HepG2 (cell line): ENCODE measurements around the gene ETV5. TPM values are rescaled to one million over a fixed set of nuclear protein-coding genes. Genes with fewer than 3 reads are reported as not detected.

Experiments
- ATAC-seq: fragments of 200-7000 bp; cut with Tn5 transposase; 3 replicates; pipeline ENCODE4 v1.9.1; 2020; ENCODE audit warnings: mild to moderate bottlenecking, moderate library complexity
- BruUV-seq: library from RNA; stranded (reverse); fragments of 400-500 nt; replicated peaks from 2 replicates; lab custom pipeline; 2021; lab: Mats Ljungman, UMichigan
- CTCF ChIA-PET: fragments of 300-600 bp; formaldehyde crosslinking; extraction: SDS; loops from one replicate; lab custom pipeline; 2021; ENCODE audit warnings: low total read pairs, inconsistent platforms, low intra/inter-chr PET ratio; lab: Yijun Ruan, JAX
- POLR2A ChIA-PET: fragments of 350-600 bp; sonication (Branson Sonifier 250); formaldehyde crosslinking; loops from one replicate; lab custom pipeline; 2020; ENCODE audit warnings: antibody characterized with exemption, inconsistent platforms; lab: Yijun Ruan, JAX
- DNase-seq: peaks from one replicate; pipeline ENCODE4 v3.0.0-alpha.2; 2015; ENCODE audit warnings: low spot score
- FAIRE-seq: peaks from 3 replicates; lab custom pipeline; 2011; peaks lifted over from hg19 to GRCh38; lab: Jason Lieb, UNC
- H2AFZ ChIP-seq: one replicate; pipeline ENCODE4 v1.6.1; 2011; ENCODE audit warnings: low read length, inconsistent platforms
- H3K27ac ChIP-seq: fragments of 300-600 bp; 3 replicates; pipeline ENCODE4 v1.8.0; 2011; ENCODE audit warnings: mixed run types, mild to moderate bottlenecking, mixed read lengths, low read length, inconsistent platforms; ENCODE audit not compliant: insufficient read depth; ENCODE audit errors: extremely low read length
- H3K27me3 ChIP-seq, 2 experiments: fragments of 200-600 bp in 1 of 2; 2 replicates in 1 of 2; 3 replicates in 1 of 2; pipeline versions ENCODE4 v1.6.0 to v1.8.0; 2011; ENCODE audit warnings: low read length in 2 of 2, mild to moderate bottlenecking in 2 of 2, moderate library complexity in 2 of 2, inconsistent platforms in 1 of 2; ENCODE audit not compliant: insufficient read depth in 2 of 2, control insufficient read depth in 1 of 2
- H3K36me3 ChIP-seq, 2 experiments: fragments of 200-600 bp in 1 of 2; replicated peaks in 1 of 2; 2 replicates in 1 of 2; 3 replicates in 1 of 2; pipeline versions ENCODE4 v1.5.1 to v1.8.0; 2011; ENCODE audit warnings: low read length in 2 of 2, inconsistent platforms in 1 of 2; ENCODE audit not compliant: insufficient read depth in 2 of 2, control insufficient read depth in 1 of 2
- H3K4me1 ChIP-seq: 2 replicates; pipeline ENCODE4 v1.5.1; 2012; ENCODE audit warnings: low read length, inconsistent platforms; ENCODE audit not compliant: insufficient read depth
- H3K4me2 ChIP-seq: 2 replicates; pipeline ENCODE4 v1.6.0; 2011; ENCODE audit warnings: low read depth, low read length, inconsistent platforms
- H3K4me3 ChIP-seq, 3 experiments: fragments of 200-600 bp in 1 of 3; sonication (generic), shearing (Covaris generic) in 1 of 3; replicated peaks in 1 of 3; 2 replicates each; pipeline ENCODE4 v1.5.1; 2011 to 2016; ENCODE audit warnings: low read length in 3 of 3, inconsistent platforms in 2 of 3, low read depth in 2 of 3, mild to moderate bottlenecking in 2 of 3, control low read depth in 1 of 3, mixed read lengths in 1 of 3; ENCODE audit not compliant: insufficient read depth in 1 of 3
- H3K79me2 ChIP-seq: one replicate; pipeline ENCODE4 v1.6.1; 2011; ENCODE audit warnings: low read length, inconsistent platforms; ENCODE audit not compliant: insufficient read depth
- H3K9ac ChIP-seq: 2 replicates; pipeline ENCODE4 v1.6.0; 2011; ENCODE audit warnings: mild to moderate bottlenecking, low read depth, low read length, inconsistent platforms; ENCODE audit not compliant: insufficient read depth
- H3K9me3 ChIP-seq: 2 replicates; pipeline ENCODE4 v1.5.1; 2012; ENCODE audit warnings: mild to moderate bottlenecking, low read length
- H4K20me1 ChIP-seq: 2 replicates; pipeline ENCODE4 v1.6.0; 2011; ENCODE audit warnings: inconsistent platforms, mild to moderate bottlenecking, low read length, moderate library complexity; ENCODE audit not compliant: insufficient read depth
- HOXA7 ChIP-seq: sonication (generic); formaldehyde crosslinking; IDR thresholded peaks from 2 replicates; pipeline ENCODE4 v1.8.1; 2022; ENCODE audit warnings: mild to moderate bottlenecking, missing genetic modification reagents, moderate library complexity
- IRF1 ChIP-seq: sonication (generic); formaldehyde crosslinking; IDR thresholded peaks from 2 replicates; pipeline ENCODE4 v1.4.0; 2020; ENCODE audit warnings: low read depth, mild to moderate bottlenecking, missing genetic modification reagents
- KAT8 ChIP-seq: IDR thresholded peaks from 2 replicates; pipeline ENCODE4 v1.6.1; 2016; ENCODE audit warnings: missing genetic modification reagents, missing compliant biosample characterization
- MED1 ChIP-seq: sonication (generic); formaldehyde crosslinking; IDR thresholded peaks from 2 replicates; pipeline ENCODE4 v1.4.0; 2020; ENCODE audit warnings: missing genetic modification reagents
- NRL ChIP-seq: sonication (generic); formaldehyde crosslinking; IDR thresholded peaks from 2 replicates; pipeline ENCODE4 v1.5.0; 2020; ENCODE audit warnings: missing genetic modification reagents, mild to moderate bottlenecking, moderate library complexity, borderline replicate concordance
- SPEN ChIP-seq: sonication (generic); formaldehyde crosslinking; IDR thresholded peaks from 2 replicates; pipeline ENCODE4 v1.5.1; 2020; ENCODE audit warnings: low read depth, mild to moderate bottlenecking, missing genetic modification reagents
- THAP11 ChIP-seq: IDR thresholded peaks from 2 replicates; pipeline ENCODE4 v1.6.1; 2016; ENCODE audit warnings: missing biosample characterization, missing genetic modification reagents
- ZNF124 ChIP-seq: sonication (generic); formaldehyde crosslinking; IDR thresholded peaks from 2 replicates; pipeline ENCODE4 v1.4.0; 2020; ENCODE audit warnings: missing genetic modification reagents
- ZNF639 ChIP-seq: conservative IDR thresholded peaks from 2 replicates; pipeline ENCODE4 v1.6.1; 2018; ENCODE audit warnings: missing genetic modification reagents
- ZNF672 ChIP-seq: sonication (generic); formaldehyde crosslinking; IDR thresholded peaks from 2 replicates; pipeline ENCODE4 v1.8.1; 2022; ENCODE audit warnings: missing genetic modification reagents
- WGBS: methylation state at CpG from one replicate; pipeline ENCODE4 v1.1.6; 2017; ENCODE audit warnings: low lambda C conversion rate; 5-methylcytosine and 5-hydroxymethylcytosine counted together
- in situ Hi-C: cut with HindIII; loops from 2 replicates; pipeline ENCODE4 v1.10.0; 2017; ENCODE audit warnings: low pct_unique_long_range_greater_than_20kb; ENCODE audit not compliant: extremely low pct_ligation_motif_present
- intact Hi-C: fragments of 100-400 bp; cut with micrococcal nuclease; formaldehyde crosslinking; loops from one replicate; pipeline ENCODE4 v1.10.0; 2022; ENCODE audit not compliant: unreplicated experiment
- polyA plus RNA-seq, 8 experiments: library from polyadenylated mRNA; depleted of rRNA in 3 of 8; stranded (reverse) in 7 of 8; unstranded in 1 of 8; fragments of >200 nt; fragmentation: Illumina TruSeq in 4 of 8; extraction: Trizol in 4 of 8; gene quantifications; 2 replicates each; pipeline versions ENCODE4 v1.2.1 to v1.2.3, GENCODE V29; 2011 to 2016; ENCODE audit warnings: low read depth in 4 of 8, missing spikeins in 1 of 8, mixed read lengths in 1 of 8; ENCODE audit not compliant: insufficient read depth in 1 of 8
- total RNA-seq, 5 experiments: library from RNA; depleted of rRNA; stranded (reverse); fragments of >200 nt; fragmentation: Illumina TruSeq; extraction: Trizol; gene quantifications; 2 replicates each; pipeline ENCODE4 v1.2.3, GENCODE V29; 2016; ENCODE audit warnings: low read depth in 1 of 5
- TF ChIP-seq, protein P1 (sequence below): sonication (generic); formaldehyde crosslinking; IDR thresholded peaks from 2 replicates; pipeline ENCODE4 v1.4.0; 2020; ENCODE audit warnings: missing genetic modification reagents, borderline replicate concordance

Gene ETV5
- total and polyA plus RNA-seq, 2 of the 13 experiments (the other 11 are each of a cell fraction or from before 2014, with no cell fraction given): 52.9 to 57.2 TPM

GRCh38 chr3:186150041-186150830 lies 41.3 kb upstream of the ETV5 start (continued):
- no peak for TF ChIP-seq ZNF672
- TF ChIP-seq IRF1 (CRISPR knock-in tag): no peak
- TF ChIP-seq KAT8: no peak
- no peak for TF ChIP-seq NRL (CRISPR knock-in tag)
- TF ChIP-seq, all 625 proteins: peak for 0

- no peak overlapping the region for H3K4me2 ChIP-seq
- in situ Hi-C loops: no loop called here
- ATAC-seq: no peak
- H3K4me1 ChIP-seq: no peaks in the 10 kb centered on the region
- CTCF ChIA-PET: no interaction called here
- H3K4me3 ChIP-seq: no peak overlapping the region
- no peaks in the 10 kb centered on the region for H3K27me3 ChIP-seq
- POLR2A ChIA-PET: no interaction called here
- no peak overlapping the region for H2AFZ ChIP-seq
- intact Hi-C loops: no loop called here
- no peak for FAIRE-seq
- H3K27ac ChIP-seq: no peak overlapping the region
- TF ChIP-seq THAP11 (CRISPR knock-in tag) (no peak), SPEN (CRISPR knock-in tag) (no peak), ZNF639 (CRISPR knock-in tag) (no peak), HOXA7 (no peak), ZNF124 (no peak), MED1 (no peak)
- TF ChIP-seq, protein P1, sequence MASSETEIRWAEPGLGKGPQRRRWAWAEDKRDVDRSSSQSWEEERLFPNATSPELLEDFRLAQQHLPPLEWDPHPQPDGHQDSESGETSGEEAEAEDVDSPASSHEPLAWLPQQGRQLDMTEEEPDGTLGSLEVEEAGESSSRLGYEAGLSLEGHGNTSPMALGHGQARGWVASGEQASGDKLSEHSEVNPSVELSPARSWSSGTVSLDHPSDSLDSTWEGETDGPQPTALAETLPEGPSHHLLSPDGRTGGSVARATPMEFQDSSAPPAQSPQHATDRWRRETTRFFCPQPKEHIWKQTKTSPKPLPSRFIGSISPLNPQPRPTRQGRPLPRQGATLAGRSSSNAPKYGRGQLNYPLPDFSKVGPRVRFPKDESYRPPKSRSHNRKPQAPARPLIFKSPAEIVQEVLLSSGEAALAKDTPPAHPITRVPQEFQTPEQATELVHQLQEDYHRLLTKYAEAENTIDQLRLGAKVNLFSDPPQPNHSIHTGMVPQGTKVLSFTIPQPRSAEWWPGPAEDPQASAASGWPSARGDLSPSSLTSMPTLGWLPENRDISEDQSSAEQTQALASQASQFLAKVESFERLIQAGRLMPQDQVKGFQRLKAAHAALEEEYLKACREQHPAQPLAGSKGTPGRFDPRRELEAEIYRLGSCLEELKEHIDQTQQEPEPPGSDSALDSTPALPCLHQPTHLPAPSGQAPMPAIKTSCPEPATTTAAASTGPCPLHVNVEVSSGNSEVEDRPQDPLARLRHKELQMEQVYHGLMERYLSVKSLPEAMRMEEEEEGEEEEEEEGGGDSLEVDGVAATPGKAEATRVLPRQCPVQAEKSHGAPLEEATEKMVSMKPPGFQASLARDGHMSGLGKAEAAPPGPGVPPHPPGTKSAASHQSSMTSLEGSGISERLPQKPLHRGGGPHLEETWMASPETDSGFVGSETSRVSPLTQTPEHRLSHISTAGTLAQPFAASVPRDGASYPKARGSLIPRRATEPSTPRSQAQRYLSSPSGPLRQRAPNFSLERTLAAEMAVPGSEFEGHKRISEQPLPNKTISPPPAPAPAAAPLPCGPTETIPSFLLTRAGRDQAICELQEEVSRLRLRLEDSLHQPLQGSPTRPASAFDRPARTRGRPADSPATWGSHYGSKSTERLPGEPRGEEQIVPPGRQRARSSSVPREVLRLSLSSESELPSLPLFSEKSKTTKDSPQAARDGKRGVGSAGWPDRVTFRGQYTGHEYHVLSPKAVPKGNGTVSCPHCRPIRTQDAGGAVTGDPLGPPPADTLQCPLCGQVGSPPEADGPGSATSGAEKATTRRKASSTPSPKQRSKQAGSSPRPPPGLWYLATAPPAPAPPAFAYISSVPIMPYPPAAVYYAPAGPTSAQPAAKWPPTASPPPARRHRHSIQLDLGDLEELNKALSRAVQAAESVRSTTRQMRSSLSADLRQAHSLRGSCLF (CRISPR knock-in tag): no peak
- TF ChIP-seq, all 625 proteins: peak for 0
- no peak overlapping the region for H3K9ac ChIP-seq
- BruUV-seq: no TSS peak
- no peak for DNase-seq
- H3K36me3 ChIP-seq: peaks cover 1 to 3% of the 10 kb centered on the region in 2 experiments; a peak in 2 of 5 replicates
- no peaks in the 10 kb centered on the region for H4K20me1 ChIP-seq
- 97% methylated on average over 11 of the region's 15 CpGs for WGBS
- no peaks in the 10 kb centered on the region for H3K79me2 ChIP-seq
- H3K9me3 ChIP-seq: no peaks in the 10 kb centered on the region
Measured at GRCh38 chr3:186149319-186149960, 40.6 kb upstream of the ETV5 start.
